ENCODE data around the gene SPOP.

DNA sequence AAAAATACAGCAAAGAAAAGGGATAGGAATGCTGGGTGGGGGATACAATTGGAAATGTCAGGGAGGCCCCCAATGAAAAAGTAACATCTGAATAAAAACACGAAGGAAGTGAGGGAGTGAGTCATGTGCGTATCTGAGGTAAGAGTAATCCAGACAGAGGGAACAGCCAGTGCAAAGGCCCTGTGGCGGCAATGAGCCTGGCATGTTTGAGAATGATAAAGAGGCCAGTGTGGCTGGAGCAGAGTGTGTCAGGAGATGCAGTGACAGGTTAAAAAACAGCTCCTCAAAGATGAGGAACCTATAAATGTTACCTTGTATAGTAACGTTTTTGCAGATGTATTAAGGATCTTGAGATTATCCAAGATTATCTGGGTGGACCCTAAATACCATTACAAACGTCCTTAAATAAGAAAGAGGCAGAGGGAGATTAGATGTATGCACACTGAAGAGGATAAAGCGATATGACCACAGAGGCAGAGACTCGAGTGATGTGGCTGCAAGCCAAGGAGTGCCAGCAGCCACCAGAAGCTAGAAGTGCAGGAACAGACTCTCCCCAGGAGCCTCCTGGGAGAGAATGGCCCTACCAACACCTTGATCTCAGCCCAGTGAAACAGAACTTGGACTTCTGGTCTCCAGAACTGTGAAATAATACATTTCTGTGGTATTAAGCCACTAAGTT, 47.7 kb upstream of the SPOP start:
- TF ChIP-seq FOXM1 (IDR thresholded peaks at IDR 0.05; ENCODE audit: borderline replicate concordance) (no peak), SUZ12 (IDR thresholded peaks at IDR 0.05) (no peak), CTBP1 (IDR thresholded peaks at IDR 0.05; ENCODE audit: borderline replicate concordance) (no peak), SP1 (IDR thresholded peaks at IDR 0.05) (no peak), FOXK2 (IDR thresholded peaks at IDR 0.05) (no peak), ZNF384 (IDR thresholded peaks at IDR 0.05) (no peak), ELF4 (IDR thresholded peaks at IDR 0.05) (no peak), BHLHE40 (IDR thresholded peaks at IDR 0.05; ENCODE audit: borderline replicate concordance) (no peak)
